ENCODE data around the gene NHEJ1. TPM values are rescaled to one million over a fixed set of nuclear protein-coding genes. Genes with fewer than 3 reads are reported as not detected.

NHEJ1 gene
- total and polyA plus RNA-seq, 2 of the 13 experiments (the other 11 are each of a cell fraction or from before 2014, with no cell fraction given): 30.0 to 30.7 TPM

GRCh38 chr2:219206328-219207133 lies 45.9 kb upstream of the NHEJ1 start, which contains the start of gene ZFAND2B (continued):
- no peak for TF ChIP-seq TBL1XR1 (IDR thresholded peaks at IDR 0.05; ENCODE audit: borderline replicate concordance, low read length, partially characterized antibody)
- TF ChIP-seq ZNF891 (CRISPR knock-in tag; IDR thresholded peaks at IDR 0.05): peak; percentile 77; the same call in 1 of the 2 replicates

GRCh38 chr2:219205981-219206327 lies 45.3 kb upstream of the NHEJ1 start:
- peak overlapping the region; percentile 100 for H3K4me2 ChIP-seq (ENCODE audit: low read depth, low read length)
- FAIRE-seq (no peak), ATAC-seq (no peak), DNase-seq (ENCODE audit: low spot score) (no peak)
- H3K79me2 ChIP-seq (ENCODE audit: insufficient read depth, low read length): peaks cover 6% of the 10 kb centered on the region
- peak overlapping the region; percentile 95 for H3K27ac ChIP-seq (ENCODE audit: extremely low read length, insufficient read depth, low read length)
- H3K4me3 ChIP-seq (replicated peaks in 1 of 3; ENCODE audit: insufficient read depth in 1 of 3, low read depth in 2 of 3, low read length in 3 of 3): peak overlapping the region; percentile 65 to 86 (median 74)
- H3K9ac ChIP-seq (ENCODE audit: insufficient read depth, low read depth, low read length): peak overlapping the region; percentile 86
- H3K9me3 ChIP-seq (ENCODE audit: low read length): no peaks in the 10 kb centered on the region
- peaks cover 7 to 19% of the 10 kb centered on the region in 2 experiments for H3K36me3 ChIP-seq (replicated peaks in 1 of 2; ENCODE audit: control insufficient read depth in 1 of 2, insufficient read depth in 2 of 2, low read length in 2 of 2)
- ChIA-PET POLR2A (interaction anchor here (1.0 to 5.6 kb wide), 18 partner anchors 10 to 450 kb away, joined by 3 to 227 read pairs (median 12); partner anchors contain the start of genes ABCB6, ANKZF1, ATG9A and CNPPD1), CTCF (ENCODE audit: low intra/inter-chr PET ratio, low total read pairs) (interaction anchor here (0.9 kb wide), 1 partner anchor 89 kb away, joined by 3 read pairs; no protein-coding TSS in a partner anchor)
- H2AFZ ChIP-seq (ENCODE audit: low read length): no peak overlapping the region
- H3K4me1 ChIP-seq (ENCODE audit: insufficient read depth, low read length): peaks cover 54% of the 10 kb centered on the region
- intact Hi-C loops (cut with micrococcal nuclease; ENCODE audit: unreplicated experiment): loop anchor here (1.0 kb wide), 2 partner anchors 14 to 23 kb away; partner anchors contain the start of genes ANKZF1 and ATG9A
- in situ Hi-C loops (cut with HindIII; ENCODE audit: extremely low pct_ligation_motif_present, low pct_unique_long_range_greater_than_20kb): loop anchor here (5.0 kb wide), 1 partner anchor 34 kb away; the partner anchor contains the start of gene SLC23A3
- WGBS (ENCODE audit: low lambda C conversion rate): 8% methylated on average over 7 of the region's 7 CpGs
- no peaks in the 10 kb centered on the region; a peak in 1 of 5 replicates for H3K27me3 ChIP-seq (ENCODE audit: control insufficient read depth in 1 of 2, insufficient read depth in 2 of 2, low read length in 2 of 2)
- no peaks in the 10 kb centered on the region for H4K20me1 ChIP-seq (ENCODE audit: insufficient read depth, low read length)
- TSS peak; percentile 50 for BruUV-seq (replicated peaks)
- TF ChIP-seq ZEB1 (IDR thresholded peaks at IDR 0.05; ENCODE audit: insufficient replicate concordance, low read depth) (peak; percentile 37), PAWR (CRISPR knock-in tag; IDR thresholded peaks at IDR 0.05; ENCODE audit: borderline replicate concordance) (0 out of 2 replicates have a peak, but pooled peaks have one; percentile 65), ZNF430 (CRISPR knock-in tag; IDR thresholded peaks at IDR 0.05) (0 out of 2 replicates have a peak, but pooled peaks have one; percentile 49), ZNF768 (CRISPR knock-in tag; IDR thresholded peaks at IDR 0.05) (no peak), ZNF775 (CRISPR knock-in tag; IDR thresholded peaks at IDR 0.05; ENCODE audit: borderline replicate concordance) (0 out of 2 replicates have a peak, but pooled peaks have one; percentile 70), ZBTB14 (CRISPR knock-in tag; IDR thresholded peaks at IDR 0.05) (no peak), ZNF782 (CRISPR knock-in tag; IDR thresholded peaks at IDR 0.05; ENCODE audit: borderline replicate concordance) (peak; percentile 89; the same call in 1 of the 2 replicates), ARID5B (CRISPR knock-in tag; IDR thresholded peaks at IDR 0.05) (no peak), PRMT3 (CRISPR knock-in tag; IDR thresholded peaks at IDR 0.05; ENCODE audit: borderline replicate concordance, low read depth) (no peak)

All from HepG2 (cell line).